Measurements from ENCODE around the gene ELMOD1. TPM values are rescaled to one million over a fixed set of nuclear protein-coding genes. Genes with fewer than 3 reads are reported as not detected.

The ELMOD1 gene
- total RNA-seq, 1 donor from 2014 or later = not detected

DNA sequence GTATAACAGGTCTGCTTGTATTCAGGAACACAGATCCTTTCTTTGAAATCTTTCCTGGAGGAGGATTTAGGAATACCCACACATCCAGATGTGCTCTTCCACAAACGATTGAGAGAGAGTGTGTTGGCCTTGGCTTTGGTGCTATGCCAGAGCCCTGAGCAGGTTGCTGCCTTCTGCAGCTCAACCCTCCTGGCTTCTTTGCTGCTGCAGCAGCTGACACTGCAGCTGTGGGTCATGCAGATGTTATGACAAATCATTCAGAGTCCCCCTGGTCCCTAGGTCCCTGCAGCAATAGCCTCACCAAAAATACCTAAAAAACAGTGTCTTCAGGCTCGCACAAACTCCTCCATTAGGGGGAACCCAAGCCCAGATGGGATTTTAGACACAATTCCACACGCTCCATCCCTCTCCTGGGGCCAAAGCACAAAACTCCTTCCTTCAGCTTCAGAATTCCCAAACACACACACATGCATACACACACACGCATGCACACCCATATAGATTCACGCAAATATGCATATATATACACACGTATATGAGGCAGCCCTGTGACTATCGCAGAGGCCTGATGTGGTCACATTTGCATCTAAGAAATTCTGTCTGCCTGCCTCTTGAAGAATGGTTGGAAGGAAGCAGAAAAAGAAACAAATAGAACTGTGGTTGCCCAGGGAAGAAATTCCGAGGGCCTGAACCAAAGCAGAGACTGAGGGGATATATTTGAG is 85.5 kb downstream of the ELMOD1 start:
- DNase-seq (ENCODE audit: extremely low spot score, unreplicated experiment) = no peak
- Mint-ChIP-seq H3K36me3 (ENCODE audit: unreplicated experiment) (no peaks in the 10 kb centered on the region), H3K9me3 (ENCODE audit: unreplicated experiment) (no peaks in the 10 kb centered on the region), H3K4me1 (ENCODE audit: unreplicated experiment) (no peaks in the 10 kb centered on the region), H3K4me3 (ENCODE audit: unreplicated experiment) (no peak overlapping the region), H3K27ac (ENCODE audit: unreplicated experiment) (no peak overlapping the region), H3K27me3 (ENCODE audit: unreplicated experiment) (peaks cover 15% of the 10 kb centered on the region)
- TF ChIP-seq, protein P1, sequence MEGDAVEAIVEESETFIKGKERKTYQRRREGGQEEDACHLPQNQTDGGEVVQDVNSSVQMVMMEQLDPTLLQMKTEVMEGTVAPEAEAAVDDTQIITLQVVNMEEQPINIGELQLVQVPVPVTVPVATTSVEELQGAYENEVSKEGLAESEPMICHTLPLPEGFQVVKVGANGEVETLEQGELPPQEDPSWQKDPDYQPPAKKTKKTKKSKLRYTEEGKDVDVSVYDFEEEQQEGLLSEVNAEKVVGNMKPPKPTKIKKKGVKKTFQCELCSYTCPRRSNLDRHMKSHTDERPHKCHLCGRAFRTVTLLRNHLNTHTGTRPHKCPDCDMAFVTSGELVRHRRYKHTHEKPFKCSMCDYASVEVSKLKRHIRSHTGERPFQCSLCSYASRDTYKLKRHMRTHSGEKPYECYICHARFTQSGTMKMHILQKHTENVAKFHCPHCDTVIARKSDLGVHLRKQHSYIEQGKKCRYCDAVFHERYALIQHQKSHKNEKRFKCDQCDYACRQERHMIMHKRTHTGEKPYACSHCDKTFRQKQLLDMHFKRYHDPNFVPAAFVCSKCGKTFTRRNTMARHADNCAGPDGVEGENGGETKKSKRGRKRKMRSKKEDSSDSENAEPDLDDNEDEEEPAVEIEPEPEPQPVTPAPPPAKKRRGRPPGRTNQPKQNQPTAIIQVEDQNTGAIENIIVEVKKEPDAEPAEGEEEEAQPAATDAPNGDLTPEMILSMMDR (IDR thresholded peaks at IDR 0.05) = no peak

GRCh38 chr11:107677924-107678631 is 87.1 kb downstream of the ELMOD1 start:
- TF ChIP-seq, protein P1 (IDR thresholded peaks at IDR 0.05) = no peak
- DNase-seq (ENCODE audit: extremely low spot score, unreplicated experiment) = no peak
- Mint-ChIP-seq H3K9me3 (ENCODE audit: unreplicated experiment) (no peaks in the 10 kb centered on the region), H3K27ac (ENCODE audit: unreplicated experiment) (no peak overlapping the region), H3K4me3 (ENCODE audit: unreplicated experiment) (no peak overlapping the region), H3K36me3 (ENCODE audit: unreplicated experiment) (no peaks in the 10 kb centered on the region), H3K4me1 (ENCODE audit: unreplicated experiment) (no peaks in the 10 kb centered on the region), H3K27me3 (ENCODE audit: unreplicated experiment) (peaks cover 15% of the 10 kb centered on the region)

DNA sequence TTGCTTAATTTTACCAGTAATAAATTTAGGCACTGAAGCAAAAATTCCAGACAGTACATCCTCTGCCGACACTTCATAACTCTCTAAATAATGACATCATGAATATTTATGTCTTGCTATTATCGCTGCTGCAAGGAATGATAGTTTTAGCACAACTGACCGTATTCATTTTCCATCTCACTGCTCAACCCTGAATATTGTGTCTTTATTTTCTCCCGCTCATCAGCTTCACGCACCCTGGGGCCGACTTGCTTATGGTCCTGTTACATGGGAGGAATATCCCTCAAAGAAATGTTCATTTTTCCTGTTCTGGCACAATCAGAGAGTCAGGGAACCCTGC is 87.7 kb downstream of the ELMOD1 start:
- H3K4me1 Mint-ChIP-seq (ENCODE audit: unreplicated experiment) = no peaks in the 10 kb centered on the region
- H3K27me3 Mint-ChIP-seq (ENCODE audit: unreplicated experiment) = peaks cover 15% of the 10 kb centered on the region
- no peaks in the 10 kb centered on the region for H3K9me3 Mint-ChIP-seq (ENCODE audit: unreplicated experiment)
- H3K4me3 Mint-ChIP-seq (ENCODE audit: unreplicated experiment) = no peak overlapping the region
- TF ChIP-seq, protein P1 (IDR thresholded peaks at IDR 0.05) = no peak
- H3K27ac Mint-ChIP-seq (ENCODE audit: unreplicated experiment) = no peak overlapping the region
- no peak for DNase-seq (ENCODE audit: extremely low spot score, unreplicated experiment)
- H3K36me3 Mint-ChIP-seq (ENCODE audit: unreplicated experiment) = no peaks in the 10 kb centered on the region

DNA sequence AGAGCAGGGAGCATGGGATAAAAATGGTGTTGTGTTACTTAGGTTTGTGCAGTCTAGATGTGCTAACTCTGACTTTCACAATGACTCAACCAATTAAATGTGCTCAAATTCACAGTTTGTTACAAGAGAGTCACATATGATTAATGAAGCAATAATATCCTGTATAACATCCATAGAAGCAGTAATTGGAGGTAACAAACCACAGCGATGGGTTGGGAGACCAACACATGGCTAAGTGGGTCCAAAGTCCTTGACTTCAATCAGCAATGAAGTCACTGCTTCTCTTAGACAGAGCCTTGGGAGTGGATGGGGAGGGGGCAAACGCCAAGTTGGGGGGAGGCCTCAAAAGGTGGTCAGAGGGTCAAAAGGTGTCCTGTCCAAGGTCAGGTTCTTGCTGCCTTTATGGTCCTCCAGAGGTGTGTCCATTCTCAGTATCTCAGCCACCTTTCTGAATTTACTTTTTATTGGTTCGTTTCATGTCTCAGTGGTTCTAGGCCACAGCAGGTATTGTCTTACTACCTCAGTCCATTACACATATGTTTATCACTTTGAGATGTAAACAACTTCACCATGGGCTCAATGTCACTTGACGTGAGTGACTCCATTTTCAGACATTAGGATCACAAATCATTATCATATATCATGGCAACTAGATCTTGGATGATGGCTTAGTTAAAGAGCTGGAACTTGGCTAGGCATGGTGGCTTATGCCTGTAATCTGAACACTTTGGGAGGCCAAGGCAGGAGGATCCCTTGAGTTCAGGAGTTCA is 88.5 kb downstream of the ELMOD1 start:
- Mint-ChIP-seq H3K36me3 (ENCODE audit: unreplicated experiment) (no peaks in the 10 kb centered on the region), H3K4me3 (ENCODE audit: unreplicated experiment) (no peak overlapping the region), H3K9me3 (ENCODE audit: unreplicated experiment) (no peaks in the 10 kb centered on the region), H3K4me1 (ENCODE audit: unreplicated experiment) (no peaks in the 10 kb centered on the region), H3K27ac (ENCODE audit: unreplicated experiment) (no peak overlapping the region), H3K27me3 (ENCODE audit: unreplicated experiment) (peaks cover 14% of the 10 kb centered on the region)
- DNase-seq (ENCODE audit: extremely low spot score, unreplicated experiment) = no peak
- TF ChIP-seq, protein P1 (IDR thresholded peaks at IDR 0.05) = no peak

DNA sequence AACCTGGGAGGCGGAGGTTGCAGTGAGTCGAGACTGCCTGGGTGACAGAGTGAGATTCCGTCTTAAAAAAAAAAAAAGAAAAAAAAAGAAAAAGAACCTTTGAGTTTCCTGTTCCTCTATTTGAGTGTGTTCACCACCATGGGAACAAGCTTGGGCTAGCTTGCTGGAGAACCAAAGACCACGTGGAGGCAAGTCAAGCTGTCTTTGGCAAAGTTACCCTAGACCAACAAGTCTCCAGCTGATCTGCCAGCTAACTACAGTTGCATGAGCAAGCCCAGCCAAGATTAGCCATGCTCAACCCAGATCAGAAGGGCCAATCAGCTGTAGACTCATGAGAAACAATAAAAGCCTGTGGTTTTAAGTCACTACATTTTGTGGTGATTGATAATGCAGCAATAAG is 91.2 kb downstream of the ELMOD1 start:
- no peak for DNase-seq (ENCODE audit: extremely low spot score, unreplicated experiment)
- Mint-ChIP-seq H3K4me3 (ENCODE audit: unreplicated experiment) (no peak overlapping the region), H3K9me3 (ENCODE audit: unreplicated experiment) (no peaks in the 10 kb centered on the region), H3K27me3 (ENCODE audit: unreplicated experiment) (no peaks in the 10 kb centered on the region), H3K36me3 (ENCODE audit: unreplicated experiment) (no peaks in the 10 kb centered on the region), H3K4me1 (ENCODE audit: unreplicated experiment) (no peaks in the 10 kb centered on the region), H3K27ac (ENCODE audit: unreplicated experiment) (no peak overlapping the region)
- TF ChIP-seq, protein P1 (IDR thresholded peaks at IDR 0.05) = no peak

All from osteocyte (in vitro differentiated cells).